ENCODE results near the gene NBPF1. TPM values are rescaled to one million over a fixed set of nuclear protein-coding genes. Genes with fewer than 3 reads are reported as not detected.
"Not testable (repeated sequence)": the region's sequence is repeated elsewhere in the genome, so short reads cannot be mapped to it uniquely, and the experiment has no call there.

Gene NBPF1
- total and polyA plus RNA-seq, 8 donors = 35.2 to 125 (median 106) TPM

- H3K27ac ChIP-seq = no peak overlapping the region
- H3K27me3 ChIP-seq = peaks cover 0 to 8% of the 10 kb centered on the region in 2 donors
- no peak overlapping the region for H3K4me3 ChIP-seq
- ATAC-seq (no peak), DNase-seq (peak in 2 of 4 donors; percentile 34 to 70)
- intact Hi-C loops (cut with DNase I) = no loop called here
- peaks cover 0 to 20% of the 10 kb centered on the region in 2 donors for H3K36me3 ChIP-seq
- TF ChIP-seq, protein P1, sequence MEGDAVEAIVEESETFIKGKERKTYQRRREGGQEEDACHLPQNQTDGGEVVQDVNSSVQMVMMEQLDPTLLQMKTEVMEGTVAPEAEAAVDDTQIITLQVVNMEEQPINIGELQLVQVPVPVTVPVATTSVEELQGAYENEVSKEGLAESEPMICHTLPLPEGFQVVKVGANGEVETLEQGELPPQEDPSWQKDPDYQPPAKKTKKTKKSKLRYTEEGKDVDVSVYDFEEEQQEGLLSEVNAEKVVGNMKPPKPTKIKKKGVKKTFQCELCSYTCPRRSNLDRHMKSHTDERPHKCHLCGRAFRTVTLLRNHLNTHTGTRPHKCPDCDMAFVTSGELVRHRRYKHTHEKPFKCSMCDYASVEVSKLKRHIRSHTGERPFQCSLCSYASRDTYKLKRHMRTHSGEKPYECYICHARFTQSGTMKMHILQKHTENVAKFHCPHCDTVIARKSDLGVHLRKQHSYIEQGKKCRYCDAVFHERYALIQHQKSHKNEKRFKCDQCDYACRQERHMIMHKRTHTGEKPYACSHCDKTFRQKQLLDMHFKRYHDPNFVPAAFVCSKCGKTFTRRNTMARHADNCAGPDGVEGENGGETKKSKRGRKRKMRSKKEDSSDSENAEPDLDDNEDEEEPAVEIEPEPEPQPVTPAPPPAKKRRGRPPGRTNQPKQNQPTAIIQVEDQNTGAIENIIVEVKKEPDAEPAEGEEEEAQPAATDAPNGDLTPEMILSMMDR (IDR thresholded peaks at IDR 0.05) = no peak
- H3K4me1 ChIP-seq = peaks cover 17 to 27% of the 10 kb centered on the region in 2 donors
- no peaks in the 10 kb centered on the region for H3K9me3 ChIP-seq
Measured at GRCh38 chr1:16614361-16615252, 1.2 kb upstream of the NBPF1 start.

GRCh38 chr1:16612332-16613172, 812 bp downstream of the NBPF1 start:
- Histone ChIP-seq H3K27me3 (peaks cover 0 to 8% of the 10 kb centered on the region in 2 donors), H3K4me3 (peak overlapping the region; percentile 61 to 76), H3K9me3 (no peaks in the 10 kb centered on the region), H3K4me1 (peaks cover 17 to 27% of the 10 kb centered on the region in 2 donors), H3K27ac (peak overlapping the region; percentile 68 to 73), H3K36me3 (peaks cover 0 to 19% of the 10 kb centered on the region in 2 donors)
- ATAC-seq = peak; percentile 62
- DNase-seq = peak; percentile 82 to 93 (median 90)
- intact Hi-C loops (cut with DNase I) = no loop called here
- TF ChIP-seq, protein P1 (IDR thresholded peaks at IDR 0.05) = no peak

GRCh38 chr1:16611981-16612331, 1.4 kb downstream of the NBPF1 start:
- intact Hi-C loops (cut with DNase I); H3K27me3 ChIP-seq; H3K9me3 ChIP-seq; ATAC-seq: not testable (repeated sequence)
- Histone ChIP-seq H3K4me3 (peak overlapping the region; percentile 61 to 76), H3K36me3 (peaks cover 0 to 20% of the 10 kb centered on the region in 2 donors), H3K4me1 (peaks cover 17 to 27% of the 10 kb centered on the region in 2 donors), H3K27ac (peak overlapping the region in 1 of 2 donors; percentile 73)
- peak in 2 of 4 donors; percentile 45 to 85 for DNase-seq

- H3K27me3 ChIP-seq; H3K9me3 ChIP-seq; intact Hi-C loops (cut with DNase I); ATAC-seq; H3K4me3 ChIP-seq; H3K27ac ChIP-seq: not testable (repeated sequence)
- Histone ChIP-seq H3K4me1 (peaks cover 17 to 27% of the 10 kb centered on the region in 2 donors), H3K36me3 (peaks cover 0 to 26% of the 10 kb centered on the region in 2 donors)
- peak in 1 of 4 donors; percentile 79 for DNase-seq
Measured at GRCh38 chr1:16611164-16611563, 2.2 kb downstream of the NBPF1 start.

DNA sequence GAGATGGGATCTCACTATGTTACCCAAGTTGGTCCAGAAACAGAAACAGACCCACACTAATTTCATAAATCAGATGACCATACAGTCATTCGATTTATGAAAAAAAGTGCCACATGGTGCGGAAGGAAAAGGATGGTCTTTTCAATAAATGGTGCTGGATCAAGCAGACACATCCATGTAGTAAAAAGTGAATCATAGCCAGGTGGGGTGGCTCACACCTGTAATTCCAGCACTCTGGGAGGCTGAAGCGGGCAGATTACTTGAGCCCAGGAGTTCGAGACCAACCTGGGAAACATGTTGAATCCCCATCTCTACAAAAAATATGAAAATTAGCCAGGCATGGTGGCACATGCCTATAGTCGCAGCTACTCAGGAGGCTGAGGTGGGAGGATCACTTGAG, 2.8 kb downstream of the NBPF1 start:
- H3K27me3 ChIP-seq; H3K4me3 ChIP-seq; intact Hi-C loops (cut with DNase I); H3K9me3 ChIP-seq; ATAC-seq; DNase-seq; H3K27ac ChIP-seq: not testable (repeated sequence)
- H3K36me3 ChIP-seq = peaks cover 0 to 31% of the 10 kb centered on the region in 2 donors
- H3K4me1 ChIP-seq = peaks cover 17 to 27% of the 10 kb centered on the region in 2 donors

GRCh38 chr1:16609761-16610160, 3.6 kb downstream of the NBPF1 start:
- H3K4me3 ChIP-seq; H3K9me3 ChIP-seq; intact Hi-C loops (cut with DNase I); H3K27ac ChIP-seq; ATAC-seq; H3K27me3 ChIP-seq; DNase-seq: not testable (repeated sequence)
- H3K4me1 ChIP-seq = peaks cover 17 to 27% of the 10 kb centered on the region in 2 donors
- H3K36me3 ChIP-seq = peaks cover 0 to 39% of the 10 kb centered on the region in 2 donors
